Effector memory CD4-positive, alpha-beta T cell (primary cell): ENCODE measurements around the gene ACTR1A.

ENCODE experiments used
- DNase-seq, 3 donors: peaks; one replicate each; pipeline ENCODE4 v3.0.0-alpha.2; 2020
- H3K27ac ChIP-seq: 2 replicates; pipeline ENCODE4 v1.7.0; 2013; ENCODE audit warnings: mild to moderate bottlenecking, low read length, moderate library complexity; ENCODE audit not compliant: insufficient read depth, poor library complexity, severe bottlenecking
- H3K27me3 ChIP-seq: replicated peaks from 2 replicates; pipeline ENCODE4 v1.7.0; 2013; ENCODE audit warnings: mild to moderate bottlenecking, low read length; ENCODE audit not compliant: insufficient read depth, control insufficient read depth, poor library complexity, severe bottlenecking
- H3K36me3 ChIP-seq: 2 replicates; pipeline ENCODE4 v1.7.0; 2013; ENCODE audit warnings: mild to moderate bottlenecking, low read length, moderate library complexity; ENCODE audit not compliant: control insufficient read depth, insufficient read depth
- H3K4me1 ChIP-seq: 2 replicates; pipeline ENCODE4 v1.7.0; 2013; ENCODE audit warnings: low read length, mild to moderate bottlenecking; ENCODE audit not compliant: control insufficient read depth, insufficient read depth, poor library complexity, severe bottlenecking
- H3K4me3 ChIP-seq: 2 replicates; pipeline ENCODE4 v1.7.0; 2013; ENCODE audit warnings: low read length, low read depth, mild to moderate bottlenecking; ENCODE audit not compliant: insufficient read depth, poor library complexity, severe bottlenecking
- H3K9me3 ChIP-seq: 2 replicates; pipeline ENCODE4 v1.7.0; 2013; ENCODE audit warnings: mild to moderate bottlenecking, low read length, moderate library complexity; ENCODE audit not compliant: control insufficient read depth
- total RNA-seq, 3 donors: gene quantifications; one replicate each; lab custom pipeline; 2026; lab: John Stamatoyannopoulos, UW

ACTR1A gene
- total RNA-seq: 63.3 to 73.4 (median 72.3) reads per million in 3 donors

DNA sequence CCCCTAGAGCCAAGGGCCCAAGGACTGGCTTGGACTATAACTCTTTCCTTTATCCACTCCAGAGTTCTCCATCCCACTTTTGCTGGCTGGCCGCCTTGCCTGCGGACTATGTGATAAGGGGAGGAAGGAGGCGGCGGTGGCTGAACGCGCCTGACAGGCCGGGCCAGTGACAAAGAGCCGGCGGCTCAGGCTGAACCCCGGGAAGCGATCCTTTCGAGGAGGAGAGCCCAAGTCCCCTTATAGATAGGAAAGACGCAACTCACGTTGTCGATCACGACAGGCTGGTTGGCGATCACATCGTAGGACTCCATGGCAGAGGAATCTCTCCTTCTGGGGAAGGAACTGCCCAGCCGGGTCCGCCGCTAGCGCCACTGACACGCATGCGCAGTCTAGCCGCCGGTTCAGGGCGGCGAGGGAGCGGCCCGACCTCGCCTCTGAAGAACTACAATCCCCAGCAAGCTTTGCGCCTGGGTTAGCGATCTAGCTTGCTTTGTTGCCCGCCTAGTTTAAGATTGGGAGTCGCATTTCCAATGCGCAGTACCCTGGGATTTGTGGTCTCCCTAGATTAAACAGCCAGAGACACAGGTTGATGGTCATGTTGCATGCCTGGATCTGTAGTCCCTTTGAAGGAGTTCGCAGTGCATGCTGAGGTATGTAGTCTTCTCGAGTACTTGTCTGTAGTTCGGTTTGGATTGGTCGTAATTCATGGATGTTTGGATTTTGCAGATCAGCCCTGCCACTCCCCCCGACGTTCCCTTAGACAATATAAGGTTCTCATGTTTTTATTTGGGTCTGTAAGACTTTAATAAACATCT is at the start of gene ACTR1A:
ACTR1A (minus strand) TSS at position 376 of the 815 bp plus-strand sequence; CDS start at position 311, 65 bp downstream.
- DNase-seq: peak; percentile 91 to 94 (median 92)
- Histone ChIP-seq H3K4me1 (peaks cover 13% of the 10 kb centered on the region), H3K9me3 (no peaks in the 10 kb centered on the region), H3K36me3 (no peaks in the 10 kb centered on the region), H3K4me3 (peak within 1 kb of the TSS; percentile 99), H3K27me3 (no peaks in the 10 kb centered on the region), H3K27ac (peak within 1 kb of the TSS; percentile 89)

DNA sequence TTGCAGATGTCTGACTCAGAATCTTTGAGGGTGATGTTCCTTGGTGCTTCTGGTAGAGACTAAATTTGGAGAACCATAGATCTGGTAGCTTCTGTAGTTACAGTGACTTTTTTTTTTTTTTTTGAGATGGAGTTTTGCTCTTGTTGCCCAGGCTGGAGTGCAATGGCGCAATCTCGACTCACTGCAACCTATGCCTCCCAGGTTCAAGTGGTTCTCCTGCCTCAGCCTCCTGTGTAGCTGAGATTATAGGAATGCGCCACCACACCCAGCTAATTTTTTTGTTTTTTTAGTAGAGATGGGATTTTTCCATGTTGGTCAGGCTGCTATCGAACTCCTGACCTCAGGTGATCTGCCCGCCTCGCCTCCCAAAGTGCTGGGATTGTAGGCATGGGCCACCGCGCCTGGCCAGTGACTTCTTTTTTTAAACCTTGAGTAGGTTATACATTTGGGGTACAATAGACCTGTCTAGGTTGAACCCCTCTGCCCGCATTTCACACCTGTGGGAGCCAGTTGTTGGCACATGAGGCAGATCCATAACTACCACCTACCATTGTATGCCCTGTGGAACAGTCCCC is 48.2 kb upstream of the ACTR1A start:
- DNase-seq: no peak
- Histone ChIP-seq H3K9me3 (no peaks in the 10 kb centered on the region), H3K4me3 (no peak overlapping the region), H3K4me1 (no peaks in the 10 kb centered on the region), H3K27me3 (no peaks in the 10 kb centered on the region), H3K27ac (no peak overlapping the region), H3K36me3 (peaks cover 17% of the 10 kb centered on the region)

GRCh38 chr10:102549549-102549948 is 47.0 kb upstream of the ACTR1A start:
- DNase-seq: no peak
- Histone ChIP-seq H3K4me1 (no peaks in the 10 kb centered on the region), H3K27ac (no peak overlapping the region), H3K9me3 (no peaks in the 10 kb centered on the region), H3K36me3 (peaks cover 15% of the 10 kb centered on the region), H3K4me3 (no peak overlapping the region), H3K27me3 (no peaks in the 10 kb centered on the region)

- H3K27me3 ChIP-seq: no peaks in the 10 kb centered on the region
- DNase-seq: no peak
- H3K9me3 ChIP-seq: no peaks in the 10 kb centered on the region
- H3K36me3 ChIP-seq: peaks cover 16% of the 10 kb centered on the region
- H3K4me1 ChIP-seq: no peaks in the 10 kb centered on the region
- no peak overlapping the region for H3K4me3 ChIP-seq
- no peak overlapping the region for H3K27ac ChIP-seq
Measured at GRCh38 chr10:102546606-102547320, 44.3 kb upstream of the ACTR1A start.

GRCh38 chr10:102545997-102546396 is 43.5 kb upstream of the ACTR1A start:
- H3K4me1 ChIP-seq: no peaks in the 10 kb centered on the region
- peaks cover 14% of the 10 kb centered on the region for H3K36me3 ChIP-seq
- H3K4me3 ChIP-seq: no peak overlapping the region
- H3K27me3 ChIP-seq: no peaks in the 10 kb centered on the region
- no peak for DNase-seq
- no peak overlapping the region for H3K27ac ChIP-seq
- H3K9me3 ChIP-seq: no peaks in the 10 kb centered on the region

DNA sequence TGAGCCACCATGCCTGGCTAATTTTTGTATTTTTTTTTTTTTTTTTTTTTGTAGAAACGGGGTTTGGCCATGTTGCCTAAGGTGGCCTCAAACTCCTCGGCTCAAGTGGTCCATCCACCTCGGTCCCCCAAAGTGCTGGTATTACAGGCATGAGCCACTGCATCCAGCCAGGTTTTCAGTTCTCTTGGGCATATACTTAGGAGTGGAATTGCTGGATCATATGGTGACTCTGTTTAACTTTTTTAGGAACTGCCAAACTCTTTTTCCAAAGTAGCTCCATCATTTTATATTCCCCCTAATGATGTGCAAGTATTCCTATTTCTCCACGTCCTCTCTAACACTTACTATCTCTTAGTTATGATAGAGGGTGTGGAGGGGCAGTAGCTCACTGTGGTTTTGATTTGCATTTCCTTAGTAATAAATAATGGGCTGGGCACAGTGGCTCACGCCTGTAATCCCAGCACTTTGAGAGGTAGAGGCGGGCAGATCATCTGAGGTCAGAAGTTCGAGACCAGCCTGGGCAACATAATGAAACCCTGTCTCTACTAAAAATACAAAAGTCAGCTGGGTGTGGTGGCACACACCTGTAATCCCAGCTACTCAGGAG is 42.9 kb upstream of the ACTR1A start:
- no peak for DNase-seq
- Histone ChIP-seq H3K27ac (no peak overlapping the region), H3K36me3 (peaks cover 8% of the 10 kb centered on the region), H3K9me3 (no peaks in the 10 kb centered on the region), H3K4me1 (no peaks in the 10 kb centered on the region), H3K27me3 (no peaks in the 10 kb centered on the region), H3K4me3 (no peak overlapping the region)

GRCh38 chr10:102542800-102543418 is 40.4 kb upstream of the ACTR1A start:
- DNase-seq: no peak
- Histone ChIP-seq H3K4me1 (no peaks in the 10 kb centered on the region), H3K4me3 (no peak overlapping the region), H3K36me3 (peaks cover 3% of the 10 kb centered on the region), H3K27ac (no peak overlapping the region), H3K9me3 (no peaks in the 10 kb centered on the region), H3K27me3 (no peaks in the 10 kb centered on the region)

DNA sequence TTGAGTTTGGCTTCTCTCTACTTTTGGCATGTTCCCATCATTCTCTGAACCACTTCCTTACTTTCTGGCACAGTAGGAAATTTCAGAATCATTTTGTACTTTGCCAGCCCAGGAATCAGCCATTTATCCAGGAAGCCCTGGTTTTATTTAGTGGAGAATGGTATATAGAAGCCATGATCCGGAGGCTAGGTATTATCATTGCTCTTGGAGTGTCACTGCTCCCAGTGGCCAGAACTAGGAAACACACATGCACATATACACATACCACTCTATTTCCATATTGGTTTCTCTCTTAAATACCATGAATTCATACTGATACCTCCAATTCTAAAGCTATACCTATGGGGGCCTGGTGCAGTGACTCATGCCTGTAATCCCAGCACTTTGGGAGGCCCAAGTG is 37.5 kb upstream of the ACTR1A start:
- Histone ChIP-seq H3K27ac (no peak overlapping the region), H3K4me1 (no peaks in the 10 kb centered on the region), H3K27me3 (no peaks in the 10 kb centered on the region), H3K4me3 (no peak overlapping the region), H3K36me3 (peaks cover 4% of the 10 kb centered on the region), H3K9me3 (no peaks in the 10 kb centered on the region)
- DNase-seq: no peak

GRCh38 chr10:102538811-102539210 is 36.3 kb upstream of the ACTR1A start:
- Histone ChIP-seq H3K27ac (no peak overlapping the region), H3K4me3 (no peak overlapping the region), H3K4me1 (no peaks in the 10 kb centered on the region), H3K9me3 (no peaks in the 10 kb centered on the region), H3K27me3 (no peaks in the 10 kb centered on the region), H3K36me3 (peaks cover 8% of the 10 kb centered on the region)
- DNase-seq: no peak
